ENCODE measurements around the gene ADAM29.
"Not testable (repeated sequence)": the region's sequence is repeated elsewhere in the genome, so short reads cannot be mapped to it uniquely, and the experiment has no call there.

The ADAM29 gene

GRCh38 chr4:174918058-174918457 is at the start of gene ADAM29:
TSS of gene ADAM29 (plus strand) at chr4:174918358. CDS start at chr4:174975526, 57,168 bp downstream.
- no peak for DNase-seq

- no peak for DNase-seq
Measured at GRCh38 chr4:174869339-174869738, 48.8 kb upstream of the ADAM29 start.

GRCh38 chr4:174870311-174870710 is 47.8 kb upstream of the ADAM29 start:
- no peak for DNase-seq

GRCh38 chr4:174871407-174871806 is 46.8 kb upstream of the ADAM29 start:
- DNase-seq: no peak

GRCh38 chr4:174873146-174873545 is 45.0 kb upstream of the ADAM29 start:
- DNase-seq: not testable (repeated sequence)

GRCh38 chr4:174873931-174874330 is 44.2 kb upstream of the ADAM29 start:
- no peak for DNase-seq

GRCh38 chr4:174874898-174875297 is 43.3 kb upstream of the ADAM29 start:
- DNase-seq: no peak

GRCh38 chr4:174880001-174880400 is 38.2 kb upstream of the ADAM29 start:
- DNase-seq: no peak

GRCh38 chr4:174882317-174882992 is 35.7 kb upstream of the ADAM29 start:
- no peak for DNase-seq

GRCh38 chr4:174907508-174907907 is 10.7 kb upstream of the ADAM29 start:
- no peak for DNase-seq

- DNase-seq: no peak
Measured at GRCh38 chr4:174910271-174910670, 7.9 kb upstream of the ADAM29 start.

GRCh38 chr4:174912919-174913543 is 5.1 kb upstream of the ADAM29 start:
- DNase-seq: no peak

GRCh38 chr4:174919886-174920423 is 1.8 kb downstream of the ADAM29 start:
- DNase-seq: no peak

GRCh38 chr4:174926958-174927357 is 8.8 kb downstream of the ADAM29 start:
- no peak for DNase-seq

GRCh38 chr4:174928174-174928573 is 10.0 kb downstream of the ADAM29 start:
- no peak for DNase-seq

- no peak for DNase-seq
Measured at GRCh38 chr4:174928575-174929253, 10.6 kb downstream of the ADAM29 start.

GRCh38 chr4:174929346-174929745 is 11.2 kb downstream of the ADAM29 start:
- no peak for DNase-seq

- no peak for DNase-seq
Measured at GRCh38 chr4:174930895-174931294, 12.7 kb downstream of the ADAM29 start.

GRCh38 chr4:174933083-174933482 is 14.9 kb downstream of the ADAM29 start:
- no peak for DNase-seq

- DNase-seq: no peak
Measured at GRCh38 chr4:174934360-174934759, 16.2 kb downstream of the ADAM29 start.

- no peak for DNase-seq
Measured at GRCh38 chr4:174935607-174936006, 17.4 kb downstream of the ADAM29 start.

- no peak for DNase-seq
Measured at GRCh38 chr4:174940002-174940401, 21.8 kb downstream of the ADAM29 start.

- DNase-seq: no peak
Measured at GRCh38 chr4:174946246-174946645, 28.1 kb downstream of the ADAM29 start.

GRCh38 chr4:174948826-174949225 is 30.7 kb downstream of the ADAM29 start:
- DNase-seq: no peak

All from activated effector memory CD4-positive, alpha-beta T cell treated with anti-CD3 and anti-CD28 coated beads, Interleukin-2, amount 50 U/mL, for 16 hours (primary cell).